Endothelial cell (in vitro differentiated cells): Measurements from ENCODE around the gene GAST. TPM values are rescaled to one million over a fixed set of nuclear protein-coding genes. Genes with fewer than 3 reads are reported as not detected.

ENCODE experiments used
- DNase-seq: peaks from one replicate; pipeline ENCODE4 v3.0.0; 2021; ENCODE audit warnings: low spot score
- H3K27ac Mint-ChIP-seq: one replicate; pipeline ENCODE4 v1.8.0; 2021; ENCODE audit warnings: mixed read lengths, inconsistent platforms; ENCODE audit not compliant: unreplicated experiment
- H3K27me3 Mint-ChIP-seq: one replicate; pipeline ENCODE4 v1.8.0; 2021; ENCODE audit warnings: mild to moderate bottlenecking, moderate library complexity, mixed read lengths, inconsistent platforms; ENCODE audit not compliant: unreplicated experiment
- H3K36me3 Mint-ChIP-seq: one replicate; pipeline ENCODE4 v1.8.0; 2021; ENCODE audit warnings: mild to moderate bottlenecking, low read depth, mixed read lengths, inconsistent platforms; ENCODE audit not compliant: unreplicated experiment
- H3K4me1 Mint-ChIP-seq: one replicate; pipeline ENCODE4 v1.8.0; 2021; ENCODE audit warnings: mild to moderate bottlenecking, mixed read lengths, inconsistent platforms; ENCODE audit not compliant: unreplicated experiment
- H3K4me3 Mint-ChIP-seq: one replicate; pipeline ENCODE4 v1.8.0; 2021; ENCODE audit warnings: mild to moderate bottlenecking, mixed read lengths, inconsistent platforms; ENCODE audit not compliant: unreplicated experiment
- H3K9me3 Mint-ChIP-seq: one replicate; pipeline ENCODE4 v1.8.0; 2021; ENCODE audit warnings: mixed read lengths, inconsistent platforms; ENCODE audit not compliant: unreplicated experiment
- CTCF ChIP-seq: fragments of 200-600 bp; sonication (generic); IDR thresholded peaks from one replicate; pipeline ENCODE4 v1.5.0; 2021; ENCODE audit warnings: antibody characterized with exemption; ENCODE audit not compliant: unreplicated experiment
- total RNA-seq: library from RNA; stranded (reverse); fragmentation: NEBNext Ultra II Directional; extraction: Animal tissue kit (Norgen Biotek cat#: 25700); gene quantifications from one replicate; pipeline ENCODE4 v1.2.1, GENCODE V29; 2021; ENCODE audit not compliant: unreplicated experiment

The GAST gene
- total RNA-seq, 1 donor from 2014 or later = not detected

DNA sequence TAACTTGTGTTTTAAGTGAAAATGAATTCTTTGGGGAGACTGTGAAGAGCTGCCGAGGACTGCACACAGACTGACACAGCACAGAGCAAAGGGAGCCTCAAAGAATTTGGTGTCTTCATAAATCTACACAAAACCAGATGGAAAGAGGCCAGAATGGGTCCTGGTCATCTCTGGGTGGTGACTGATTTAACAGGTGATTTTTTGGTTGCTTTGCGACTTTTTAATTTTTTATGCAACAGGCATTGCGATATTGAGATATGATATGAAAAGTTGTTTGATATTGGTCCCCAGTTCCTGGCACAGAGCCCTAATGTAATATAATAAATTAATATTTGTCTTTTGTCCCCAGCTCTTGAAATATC is 36.1 kb upstream of the GAST start:
- Mint-ChIP-seq H3K9me3 (peaks cover 5% of the 10 kb centered on the region), H3K27ac (no peak overlapping the region), H3K4me3 (no peak overlapping the region), H3K27me3 (peaks cover 5% of the 10 kb centered on the region), H3K36me3 (peaks cover 3% of the 10 kb centered on the region), H3K4me1 (peaks cover 11% of the 10 kb centered on the region)
- TF ChIP-seq CTCF = no peak
- DNase-seq = no peak

- H3K27me3 Mint-ChIP-seq = peaks cover 4% of the 10 kb centered on the region
- TF ChIP-seq CTCF = no peak
- H3K27ac Mint-ChIP-seq = no peak overlapping the region
- H3K4me1 Mint-ChIP-seq = peaks cover 11% of the 10 kb centered on the region
- peaks cover 3% of the 10 kb centered on the region for H3K36me3 Mint-ChIP-seq
- H3K4me3 Mint-ChIP-seq = no peak overlapping the region
- DNase-seq = no peak
- peaks cover 5% of the 10 kb centered on the region for H3K9me3 Mint-ChIP-seq
Measured at GRCh38 chr17:41678411-41678906, 33.7 kb upstream of the GAST start.

GRCh38 chr17:41678907-41679739 is 33.0 kb upstream of the GAST start:
- Mint-ChIP-seq H3K4me3 (no peak overlapping the region), H3K9me3 (peaks cover 5% of the 10 kb centered on the region), H3K27me3 (peaks cover 4% of the 10 kb centered on the region), H3K4me1 (peaks cover 11% of the 10 kb centered on the region), H3K36me3 (peaks cover 3% of the 10 kb centered on the region), H3K27ac (no peak overlapping the region)
- TF ChIP-seq CTCF = no peak
- DNase-seq = no peak

DNA sequence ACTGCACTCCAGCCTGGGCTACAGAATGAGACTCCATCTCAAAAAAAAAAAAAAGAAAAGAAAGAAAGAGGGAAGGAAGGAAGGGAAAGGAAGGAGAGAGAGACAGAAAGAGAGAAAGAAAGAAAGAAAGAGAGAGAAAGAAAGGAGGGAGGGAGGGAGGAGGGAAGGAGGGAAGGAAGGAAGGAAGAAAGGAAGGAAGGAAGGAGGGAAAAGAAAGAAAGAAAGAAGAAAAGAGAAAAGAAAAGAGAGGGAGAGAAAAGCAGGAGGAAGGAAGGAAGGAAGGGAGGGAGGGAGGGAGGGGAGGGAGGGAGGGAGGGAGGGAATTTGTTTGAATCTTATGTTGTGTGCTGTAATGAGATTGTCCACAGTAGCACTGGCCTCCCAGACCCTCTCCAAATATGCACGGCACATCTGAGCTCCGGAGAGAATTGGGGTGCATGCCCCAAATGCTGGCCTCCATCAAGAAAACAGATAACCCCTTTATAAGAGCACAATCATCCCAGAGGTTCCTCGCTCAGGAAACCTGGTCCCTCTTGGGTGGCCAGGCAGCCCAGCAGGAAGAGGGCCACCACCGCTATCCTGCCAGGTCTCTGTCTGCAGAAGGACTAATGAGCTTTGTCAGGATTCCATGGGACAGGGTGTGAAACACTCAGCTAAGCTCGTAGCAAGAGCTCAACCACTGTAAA is 32.2 kb upstream of the GAST start:
- Mint-ChIP-seq H3K4me3 (no peak overlapping the region), H3K4me1 (peaks cover 11% of the 10 kb centered on the region)
- DNase-seq = no peak

More for the DNA sequence above, 32.2 kb upstream of the GAST start:
- Mint-ChIP-seq H3K27me3 (peaks cover 4% of the 10 kb centered on the region), H3K36me3 (peaks cover 3% of the 10 kb centered on the region), H3K9me3 (peaks cover 5% of the 10 kb centered on the region), H3K27ac (no peak overlapping the region)
- TF ChIP-seq CTCF = no peak
